Upper lobe of right lung (tissue), 1 donor: ENCODE results near the gene ARID1B. TPM values are rescaled to one million over a fixed set of nuclear protein-coding genes. Genes with fewer than 3 reads are reported as not detected.

Experiments
- ATAC-seq: fragments of 200-7000 bp; cut with Tn5 transposase; one replicate; pipeline ENCODE4 v1.9.1; 2020; ENCODE audit warnings: mild to moderate bottlenecking, moderate library complexity
- DNase-seq: peaks from one replicate; pipeline ENCODE4 v3.0.0-alpha.2; 2020
- H3K27ac ChIP-seq: fragments of 200-600 bp; one replicate; pipeline ENCODE4 v1.8.0; 2022
- H3K27me3 ChIP-seq: fragments of 200-600 bp; one replicate; pipeline ENCODE4 v1.8.0; 2022; ENCODE audit warnings: mild to moderate bottlenecking
- H3K36me3 ChIP-seq: fragments of 200-600 bp; one replicate; pipeline ENCODE4 v1.8.0; 2022
- H3K4me1 ChIP-seq: fragments of 200-600 bp; one replicate; pipeline ENCODE4 v1.8.0; 2022
- H3K4me3 ChIP-seq: fragments of 200-600 bp; one replicate; pipeline ENCODE4 v1.8.0; 2022; ENCODE audit warnings: mild to moderate bottlenecking
- H3K9me3 ChIP-seq: fragments of 200-600 bp; one replicate; pipeline ENCODE4 v1.8.0; 2022
- intact Hi-C: fragments of 100-400 bp; cut with DNase I; formaldehyde crosslinking; loops from one replicate; pipeline ENCODE4 v1.11.0; 2022
- total RNA-seq: library from RNA; stranded (reverse); fragmentation: NEBNext Ultra II Directional; extraction: Animal tissue kit (Norgen Biotek cat#: 25700); gene quantifications from one replicate; pipeline ENCODE4 v1.2.1, GENCODE V29; 2021
- TF ChIP-seq, protein P1 (sequence below): fragments of 200-600 bp; IDR thresholded peaks from one replicate; pipeline ENCODE4 v1.8.0; 2022; ENCODE audit warnings: antibody characterized with exemption
- donor health status: DM: no; HTN: yes; CAD: no; lungs with severe emphysema.

Gene ARID1B
- total RNA-seq, 1 donor from 2014 or later = 80.4 TPM

DNA sequence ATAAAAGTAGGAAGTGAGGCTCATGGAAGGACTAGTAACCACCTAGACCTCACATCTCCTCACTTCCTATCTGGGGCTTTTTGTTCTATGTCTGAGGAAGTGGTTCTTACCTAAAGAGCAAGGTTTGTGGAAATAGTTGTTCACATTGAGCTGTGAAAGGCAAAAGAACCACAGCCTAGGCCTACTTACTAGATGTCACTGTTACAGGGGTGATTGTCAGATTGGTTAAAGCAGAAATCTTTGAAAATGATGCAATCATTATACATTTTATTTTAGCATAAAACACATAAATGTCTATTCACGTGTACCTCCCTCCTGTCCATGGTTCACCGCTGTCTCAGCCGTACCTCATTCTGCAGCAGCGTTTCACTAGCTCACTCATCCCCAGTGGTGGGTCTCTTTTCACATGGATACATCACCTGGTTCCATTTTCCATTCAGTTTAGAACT is 277.4 kb downstream of the ARID1B start:
- ATAC-seq (peak; percentile 65), DNase-seq (no peak)
- H3K9me3 ChIP-seq = no peaks in the 10 kb centered on the region
- H3K36me3 ChIP-seq = no peaks in the 10 kb centered on the region
- H3K4me3 ChIP-seq = no peak overlapping the region
- H3K4me1 ChIP-seq = peaks cover 10% of the 10 kb centered on the region
- H3K27ac ChIP-seq = no peak overlapping the region
- TF ChIP-seq, protein P1, sequence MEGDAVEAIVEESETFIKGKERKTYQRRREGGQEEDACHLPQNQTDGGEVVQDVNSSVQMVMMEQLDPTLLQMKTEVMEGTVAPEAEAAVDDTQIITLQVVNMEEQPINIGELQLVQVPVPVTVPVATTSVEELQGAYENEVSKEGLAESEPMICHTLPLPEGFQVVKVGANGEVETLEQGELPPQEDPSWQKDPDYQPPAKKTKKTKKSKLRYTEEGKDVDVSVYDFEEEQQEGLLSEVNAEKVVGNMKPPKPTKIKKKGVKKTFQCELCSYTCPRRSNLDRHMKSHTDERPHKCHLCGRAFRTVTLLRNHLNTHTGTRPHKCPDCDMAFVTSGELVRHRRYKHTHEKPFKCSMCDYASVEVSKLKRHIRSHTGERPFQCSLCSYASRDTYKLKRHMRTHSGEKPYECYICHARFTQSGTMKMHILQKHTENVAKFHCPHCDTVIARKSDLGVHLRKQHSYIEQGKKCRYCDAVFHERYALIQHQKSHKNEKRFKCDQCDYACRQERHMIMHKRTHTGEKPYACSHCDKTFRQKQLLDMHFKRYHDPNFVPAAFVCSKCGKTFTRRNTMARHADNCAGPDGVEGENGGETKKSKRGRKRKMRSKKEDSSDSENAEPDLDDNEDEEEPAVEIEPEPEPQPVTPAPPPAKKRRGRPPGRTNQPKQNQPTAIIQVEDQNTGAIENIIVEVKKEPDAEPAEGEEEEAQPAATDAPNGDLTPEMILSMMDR = no peak
- intact Hi-C loops = no loop called here
- H3K27me3 ChIP-seq = no peaks in the 10 kb centered on the region

DNA sequence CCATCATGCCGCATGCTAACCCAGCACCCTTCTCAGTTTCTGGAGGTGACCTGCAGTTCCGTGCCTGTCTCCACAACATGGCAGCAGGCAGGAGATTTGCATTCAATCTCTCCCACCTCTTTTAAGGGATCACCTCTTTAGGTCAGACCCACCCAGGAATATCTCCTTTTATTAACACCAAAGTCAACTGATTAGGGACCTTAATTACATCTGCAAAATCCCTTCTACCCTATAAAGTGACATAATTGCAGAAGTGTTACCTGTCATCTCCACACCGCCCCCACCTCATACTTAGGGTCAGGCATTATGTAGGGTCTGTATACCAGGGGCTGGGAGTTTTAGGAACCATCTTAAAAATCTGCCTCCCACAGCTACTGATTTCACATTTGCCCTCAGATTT is 278.7 kb downstream of the ARID1B start:
- Histone ChIP-seq H3K4me3 (no peak overlapping the region), H3K9me3 (no peaks in the 10 kb centered on the region), H3K36me3 (no peaks in the 10 kb centered on the region), H3K27ac (no peak overlapping the region), H3K4me1 (peaks cover 19% of the 10 kb centered on the region), H3K27me3 (no peaks in the 10 kb centered on the region)
- intact Hi-C loops = no loop called here
- TF ChIP-seq, protein P1 = no peak
- DNase-seq = no peak
- ATAC-seq = no peak

DNA sequence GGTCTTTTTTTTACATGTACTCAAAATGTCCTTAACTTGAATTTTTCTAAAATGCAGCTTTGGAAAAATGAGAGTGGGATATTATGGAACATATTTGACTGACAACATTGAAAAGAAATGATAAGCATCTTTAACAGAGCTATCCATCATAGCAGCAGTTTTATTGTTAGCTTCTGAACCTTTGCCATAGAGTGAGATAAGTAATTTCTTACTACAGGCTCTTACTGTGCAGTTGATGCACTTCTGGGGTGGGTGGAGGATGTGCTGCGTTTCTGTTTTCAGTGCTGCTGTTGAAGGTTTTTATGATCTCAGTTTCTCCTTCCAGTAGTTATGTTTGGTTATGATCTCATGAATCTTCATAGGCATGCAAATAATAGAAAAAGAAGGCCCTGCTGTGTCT is 279.1 kb downstream of the ARID1B start:
- ATAC-seq (no peak), DNase-seq (no peak)
- no peaks in the 10 kb centered on the region for H3K27me3 ChIP-seq
- H3K4me3 ChIP-seq = no peak overlapping the region
- H3K9me3 ChIP-seq = no peaks in the 10 kb centered on the region
- TF ChIP-seq, protein P1 = no peak
- no peak overlapping the region for H3K27ac ChIP-seq
- no peaks in the 10 kb centered on the region for H3K36me3 ChIP-seq
- peaks cover 15% of the 10 kb centered on the region for H3K4me1 ChIP-seq
- intact Hi-C loops = no loop called here

DNA sequence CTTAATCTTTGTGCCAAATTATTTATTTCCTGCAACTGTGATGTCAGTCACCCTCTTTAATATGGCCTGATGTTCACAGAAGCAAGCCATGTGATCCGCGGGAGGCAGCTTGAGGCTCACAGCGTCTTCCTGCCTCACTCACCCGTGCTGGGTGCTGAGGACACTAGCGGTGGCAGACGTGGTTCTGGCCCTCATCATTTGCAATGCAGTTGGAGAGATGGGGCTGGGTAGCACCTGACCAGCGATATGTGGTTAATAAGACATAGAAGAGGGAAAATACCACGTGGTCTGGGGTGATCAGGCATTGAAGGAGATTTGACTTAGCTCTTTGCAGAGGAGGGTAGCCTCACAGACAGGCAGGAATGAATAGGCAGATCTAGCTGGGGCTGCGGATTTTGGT is 281.4 kb downstream of the ARID1B start:
- Histone ChIP-seq H3K9me3 (no peaks in the 10 kb centered on the region), H3K36me3 (no peaks in the 10 kb centered on the region), H3K4me3 (no peak overlapping the region), H3K27me3 (no peaks in the 10 kb centered on the region), H3K27ac (no peak overlapping the region), H3K4me1 (peaks cover 14% of the 10 kb centered on the region)
- TF ChIP-seq, protein P1 = no peak
- ATAC-seq = no peak
- intact Hi-C loops = no loop called here
- no peak for DNase-seq

DNA sequence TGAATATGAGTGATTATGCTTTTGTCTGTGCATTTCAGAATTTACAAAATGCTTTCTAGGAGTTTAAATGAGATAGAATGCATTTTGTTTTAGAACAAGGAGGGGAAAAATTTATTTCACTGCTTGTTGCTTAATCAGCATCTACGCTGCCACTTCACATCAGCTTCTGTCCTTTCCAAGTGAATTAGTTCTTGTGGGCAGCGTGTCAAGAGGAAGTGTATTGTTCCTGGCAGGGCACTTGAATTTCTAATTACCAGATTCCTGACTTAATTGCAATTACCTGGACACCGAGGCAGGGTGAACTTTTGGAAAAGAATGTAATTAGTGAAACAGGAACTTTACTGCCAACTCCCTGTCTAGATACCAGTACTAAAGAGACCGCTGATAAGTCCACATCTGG is 282.6 kb downstream of the ARID1B start:
- H3K4me3 ChIP-seq = no peak overlapping the region
- TF ChIP-seq, protein P1 = no peak
- no peak overlapping the region for H3K27ac ChIP-seq
- peak; percentile 48 for ATAC-seq
- intact Hi-C loops = no loop called here
- no peaks in the 10 kb centered on the region for H3K36me3 ChIP-seq
- DNase-seq = no peak
- peaks cover 14% of the 10 kb centered on the region for H3K4me1 ChIP-seq
- no peaks in the 10 kb centered on the region for H3K9me3 ChIP-seq
- H3K27me3 ChIP-seq = no peaks in the 10 kb centered on the region

DNA sequence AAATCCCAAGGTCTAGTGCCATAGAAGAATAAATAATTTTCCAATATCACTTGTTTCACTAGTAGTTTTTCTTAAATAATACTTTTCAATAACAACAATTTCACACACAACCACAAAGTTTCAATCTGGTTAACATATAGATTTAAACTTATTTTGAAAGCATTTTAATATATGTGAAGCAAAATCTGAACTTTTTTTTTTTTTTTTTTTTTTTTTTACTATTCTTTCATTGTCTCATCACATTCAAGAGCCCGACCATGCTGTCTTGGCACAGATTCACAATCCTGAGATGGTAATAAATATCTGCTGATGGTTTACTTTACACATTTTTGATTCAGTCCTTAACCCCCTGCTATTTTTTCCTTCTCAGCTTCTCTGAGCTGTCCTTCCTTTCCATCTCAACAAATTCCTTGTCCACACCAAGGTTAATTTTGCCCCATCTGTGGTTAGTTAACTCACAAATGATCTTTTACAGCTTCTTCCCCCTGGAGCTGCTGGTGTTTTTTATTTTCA is 283.3 kb downstream of the ARID1B start:
- TF ChIP-seq, protein P1 = no peak
- intact Hi-C loops = no loop called here
- H3K27me3 ChIP-seq = no peaks in the 10 kb centered on the region
- H3K9me3 ChIP-seq = no peaks in the 10 kb centered on the region
- no peak overlapping the region for H3K4me3 ChIP-seq
- H3K36me3 ChIP-seq = no peaks in the 10 kb centered on the region
- DNase-seq = no peak
- H3K4me1 ChIP-seq = peaks cover 14% of the 10 kb centered on the region
- no peak for ATAC-seq
- no peak overlapping the region for H3K27ac ChIP-seq
